NCI-H748 (cell line): ENCODE data around the gene ARRDC4.

Source experiments
- DNase-seq: peaks from one replicate; lab custom pipeline; 2025; ENCODE audit not compliant: unreplicated experiment; lab: John Stamatoyannopoulos, UW

Gene ARRDC4

GRCh38 chr15:97960364-97961066, at the start of gene ARRDC4:
TSS of gene ARRDC4 (plus strand) at chr15:97960703. CDS start at chr15:97960862, 159 bp downstream.
- peak; percentile 99 for DNase-seq

GRCh38 chr15:97914711-97915110, 45.8 kb upstream of the ARRDC4 start:
- DNase-seq, result no peak

- DNase-seq, result no peak
Observed at GRCh38 chr15:97915261-97915660, 45.2 kb upstream of the ARRDC4 start.

GRCh38 chr15:97921296-97921865, 39.1 kb upstream of the ARRDC4 start:
- no peak for DNase-seq

GRCh38 chr15:97929456-97930229, 30.9 kb upstream of the ARRDC4 start:
- no peak for DNase-seq

GRCh38 chr15:97930230-97930629, 30.3 kb upstream of the ARRDC4 start:
- DNase-seq, result no peak

- no peak for DNase-seq
Observed at GRCh38 chr15:97931314-97931713, 29.2 kb upstream of the ARRDC4 start.

GRCh38 chr15:97933589-97933988, 26.9 kb upstream of the ARRDC4 start:
- DNase-seq, result no peak

- no peak for DNase-seq
Observed at GRCh38 chr15:97940993-97941392, 19.5 kb upstream of the ARRDC4 start.

- no peak for DNase-seq
Observed at GRCh38 chr15:97941572-97941971, 18.9 kb upstream of the ARRDC4 start.

- DNase-seq, result no peak
Observed at GRCh38 chr15:97944724-97945123, 15.8 kb upstream of the ARRDC4 start.

GRCh38 chr15:97947465-97948260, 12.8 kb upstream of the ARRDC4 start:
- no peak for DNase-seq

GRCh38 chr15:97953254-97953653, 7.2 kb upstream of the ARRDC4 start:
- no peak for DNase-seq

GRCh38 chr15:97953748-97954147, 6.8 kb upstream of the ARRDC4 start:
- DNase-seq, result no peak

- DNase-seq, result no peak
Observed at GRCh38 chr15:97955035-97955434, 5.5 kb upstream of the ARRDC4 start.

- DNase-seq, result no peak
Observed at GRCh38 chr15:97955529-97955928, 5.0 kb upstream of the ARRDC4 start.

GRCh38 chr15:97959724-97960363, 659 bp upstream of the ARRDC4 start:
- peak; percentile 45 for DNase-seq

- peak; percentile 64 for DNase-seq
Observed at GRCh38 chr15:97961067-97961954, 808 bp downstream of the ARRDC4 start.

GRCh38 chr15:97962263-97962662, 1.8 kb downstream of the ARRDC4 start:
- no peak for DNase-seq

GRCh38 chr15:97963779-97964178, 3.3 kb downstream of the ARRDC4 start:
- no peak for DNase-seq
